Chondrocyte (in vitro differentiated cells): Measurements from ENCODE around the gene ADGRB3. TPM values are rescaled to one million over a fixed set of nuclear protein-coding genes. Genes with fewer than 3 reads are reported as not detected.

Source experiments
- DNase-seq: peaks from one replicate; pipeline ENCODE4 v3.0.0; 2021; ENCODE audit warnings: mixed read lengths, low spot score
- H3K27ac Mint-ChIP-seq: one replicate; pipeline ENCODE4 v1.8.0; 2021; ENCODE audit warnings: mild to moderate bottlenecking, moderate library complexity, mixed read lengths; ENCODE audit not compliant: unreplicated experiment
- H3K27me3 Mint-ChIP-seq: 2 replicates; pipeline ENCODE4 v1.8.0; 2021; ENCODE audit warnings: low read depth, mixed read lengths
- H3K36me3 Mint-ChIP-seq: 2 replicates; pipeline ENCODE4 v1.8.0; 2021; ENCODE audit warnings: low read depth, mixed read lengths
- H3K4me1 Mint-ChIP-seq: 2 replicates; pipeline ENCODE4 v1.8.0; 2021; ENCODE audit warnings: low read depth, mild to moderate bottlenecking, mixed read lengths
- H3K4me3 Mint-ChIP-seq: one replicate; pipeline ENCODE4 v1.8.0; 2021; ENCODE audit warnings: mild to moderate bottlenecking, moderate library complexity, mixed read lengths; ENCODE audit not compliant: unreplicated experiment
- H3K9me3 Mint-ChIP-seq: 2 replicates; pipeline ENCODE4 v1.8.0; 2021; ENCODE audit warnings: low read depth, mixed read lengths
- total RNA-seq: library from RNA; stranded (reverse); gene quantifications from 3 replicates; pipeline ENCODE4 v1.2.1, GENCODE V29; 2021
- TF ChIP-seq, protein P1 (sequence below): fragments of 200-600 bp; sonication (generic); IDR thresholded peaks from 2 replicates; pipeline ENCODE4 v1.5.0; 2021; ENCODE audit warnings: antibody characterized with exemption, mild to moderate bottlenecking, moderate library complexity

Gene ADGRB3
- total RNA-seq, 1 donor from 2014 or later: not detected

DNA sequence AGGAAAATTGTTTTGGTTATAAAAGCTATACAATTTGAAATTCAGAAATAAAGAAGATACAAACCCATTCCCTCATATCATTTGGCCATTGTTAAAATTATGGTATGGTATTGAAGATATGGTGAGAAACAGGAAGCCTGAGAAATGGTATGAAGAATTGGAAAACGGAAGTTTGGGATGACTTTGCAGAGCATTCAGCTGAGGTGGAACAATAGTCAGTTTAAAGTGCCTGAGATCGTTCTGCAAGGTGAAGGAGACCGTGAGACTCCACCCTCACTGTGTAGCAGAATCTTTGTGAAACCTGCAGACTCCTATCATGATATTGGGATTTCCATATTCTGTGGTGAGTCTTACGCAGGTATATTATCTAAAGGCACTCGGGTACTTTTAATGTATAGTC lies 97.3 kb downstream of the ADGRB3 start:
- Mint-ChIP-seq H3K9me3 (no peaks in the 10 kb centered on the region), H3K27ac (no peak overlapping the region), H3K4me3 (no peak overlapping the region), H3K4me1 (no peaks in the 10 kb centered on the region), H3K27me3 (no peaks in the 10 kb centered on the region), H3K36me3 (no peaks in the 10 kb centered on the region)
- TF ChIP-seq, protein P1, sequence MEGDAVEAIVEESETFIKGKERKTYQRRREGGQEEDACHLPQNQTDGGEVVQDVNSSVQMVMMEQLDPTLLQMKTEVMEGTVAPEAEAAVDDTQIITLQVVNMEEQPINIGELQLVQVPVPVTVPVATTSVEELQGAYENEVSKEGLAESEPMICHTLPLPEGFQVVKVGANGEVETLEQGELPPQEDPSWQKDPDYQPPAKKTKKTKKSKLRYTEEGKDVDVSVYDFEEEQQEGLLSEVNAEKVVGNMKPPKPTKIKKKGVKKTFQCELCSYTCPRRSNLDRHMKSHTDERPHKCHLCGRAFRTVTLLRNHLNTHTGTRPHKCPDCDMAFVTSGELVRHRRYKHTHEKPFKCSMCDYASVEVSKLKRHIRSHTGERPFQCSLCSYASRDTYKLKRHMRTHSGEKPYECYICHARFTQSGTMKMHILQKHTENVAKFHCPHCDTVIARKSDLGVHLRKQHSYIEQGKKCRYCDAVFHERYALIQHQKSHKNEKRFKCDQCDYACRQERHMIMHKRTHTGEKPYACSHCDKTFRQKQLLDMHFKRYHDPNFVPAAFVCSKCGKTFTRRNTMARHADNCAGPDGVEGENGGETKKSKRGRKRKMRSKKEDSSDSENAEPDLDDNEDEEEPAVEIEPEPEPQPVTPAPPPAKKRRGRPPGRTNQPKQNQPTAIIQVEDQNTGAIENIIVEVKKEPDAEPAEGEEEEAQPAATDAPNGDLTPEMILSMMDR: no peak
- no peak for DNase-seq

DNA sequence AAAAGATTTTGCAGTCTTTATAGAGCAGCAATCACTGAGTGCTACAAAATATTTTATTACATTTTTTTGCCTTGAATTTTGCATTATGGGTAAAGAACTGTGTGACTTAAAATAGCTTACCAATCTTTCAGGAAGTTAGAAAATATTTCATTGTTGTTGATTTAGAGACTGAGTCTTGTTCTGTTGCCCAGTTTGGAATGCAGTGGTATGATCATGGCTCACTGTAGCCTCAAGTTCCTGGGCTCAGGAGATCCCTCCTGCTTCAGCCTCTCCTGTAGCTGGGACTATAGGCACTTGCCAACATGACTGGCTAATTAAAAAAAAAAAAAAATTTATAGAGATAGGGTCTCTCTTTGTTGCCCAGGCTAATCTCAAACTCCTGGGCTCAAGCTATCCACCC lies 100.8 kb downstream of the ADGRB3 start:
- no peaks in the 10 kb centered on the region for H3K36me3 Mint-ChIP-seq
- H3K4me3 Mint-ChIP-seq: no peak overlapping the region
- no peak for DNase-seq
- no peaks in the 10 kb centered on the region for H3K9me3 Mint-ChIP-seq
- H3K27ac Mint-ChIP-seq: no peak overlapping the region
- TF ChIP-seq, protein P1: no peak
- H3K27me3 Mint-ChIP-seq: no peaks in the 10 kb centered on the region
- no peaks in the 10 kb centered on the region for H3K4me1 Mint-ChIP-seq

DNA sequence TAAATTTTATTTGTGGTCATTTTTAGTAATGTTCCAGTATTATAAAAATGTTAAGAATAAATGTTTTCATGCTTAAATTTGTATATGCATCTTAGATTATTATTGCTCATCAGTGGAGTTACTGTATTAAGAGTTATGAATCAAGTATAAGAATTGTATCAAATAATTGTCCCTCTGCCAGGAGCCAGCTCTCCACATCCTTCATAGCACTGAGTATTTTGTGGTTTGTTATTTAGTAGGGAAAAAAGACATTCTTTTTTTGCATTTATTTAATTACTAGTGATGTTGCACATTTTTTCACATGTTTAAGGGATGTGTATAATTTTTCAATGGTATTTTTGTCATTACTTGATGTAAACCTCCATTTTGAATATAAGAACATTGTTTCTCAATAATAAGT lies 102.0 kb downstream of the ADGRB3 start:
- no peak for DNase-seq
- TF ChIP-seq, protein P1: no peak
- no peak overlapping the region for H3K27ac Mint-ChIP-seq
- H3K36me3 Mint-ChIP-seq: no peaks in the 10 kb centered on the region
- no peaks in the 10 kb centered on the region for H3K9me3 Mint-ChIP-seq
- H3K4me3 Mint-ChIP-seq: no peak overlapping the region
- no peaks in the 10 kb centered on the region for H3K4me1 Mint-ChIP-seq
- H3K27me3 Mint-ChIP-seq: no peaks in the 10 kb centered on the region

DNA sequence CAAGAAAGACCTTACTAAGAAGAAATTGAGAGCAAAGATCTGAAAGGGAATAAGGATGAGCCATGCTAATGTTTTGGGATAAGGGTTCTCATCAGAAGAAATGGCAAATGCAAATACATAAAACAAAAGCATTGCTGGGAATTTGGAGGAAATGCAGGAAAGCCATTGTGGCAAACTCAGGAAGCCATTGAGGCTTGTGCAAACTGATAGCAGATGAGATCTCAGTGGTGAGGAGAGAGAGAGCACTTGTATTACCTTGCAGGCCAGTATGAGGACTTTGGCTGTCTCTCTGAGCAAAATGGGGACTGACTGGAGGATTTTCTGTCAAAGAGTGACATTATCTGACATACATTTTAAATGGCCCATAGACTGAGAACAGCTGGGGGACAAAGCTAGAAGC lies 103.0 kb downstream of the ADGRB3 start:
- H3K36me3 Mint-ChIP-seq: no peaks in the 10 kb centered on the region
- TF ChIP-seq, protein P1: no peak
- no peak for DNase-seq
- no peaks in the 10 kb centered on the region for H3K27me3 Mint-ChIP-seq
- no peak overlapping the region for H3K4me3 Mint-ChIP-seq
- H3K4me1 Mint-ChIP-seq: no peaks in the 10 kb centered on the region
- H3K27ac Mint-ChIP-seq: no peak overlapping the region
- H3K9me3 Mint-ChIP-seq: no peaks in the 10 kb centered on the region

DNA sequence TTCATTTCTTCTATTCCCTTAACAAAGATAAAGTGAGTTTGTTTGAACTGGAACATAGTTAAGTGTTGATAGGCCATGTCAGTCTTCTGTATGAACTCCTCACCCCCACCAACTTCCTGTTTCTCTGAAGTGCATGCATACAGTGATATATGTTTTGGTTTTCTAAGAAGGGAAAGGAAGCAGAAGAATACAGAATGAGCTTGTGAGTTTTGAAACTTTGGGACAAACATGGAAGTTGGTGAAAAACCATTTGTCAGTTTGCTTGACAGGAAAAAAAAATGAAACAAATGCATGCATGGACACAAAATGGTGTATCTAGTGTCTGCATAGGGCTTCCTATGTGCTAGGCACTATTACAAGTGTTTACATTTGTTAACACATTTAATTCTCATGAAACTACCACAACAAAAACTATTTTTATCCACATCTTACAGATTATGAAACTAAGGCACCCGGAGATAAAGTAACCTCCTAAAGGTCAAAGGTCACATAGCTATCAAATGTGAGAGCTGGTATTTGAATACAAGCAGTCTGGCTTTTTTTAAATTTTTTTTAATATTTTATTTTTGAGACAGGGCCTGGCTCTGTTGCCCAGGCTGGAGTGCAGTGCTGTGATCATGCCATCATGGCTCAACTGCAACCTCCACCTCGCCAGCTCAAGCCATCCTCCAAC lies 105.9 kb downstream of the ADGRB3 start:
- no peak overlapping the region for H3K4me3 Mint-ChIP-seq
- H3K9me3 Mint-ChIP-seq: no peaks in the 10 kb centered on the region
- TF ChIP-seq, protein P1: no peak
- H3K27me3 Mint-ChIP-seq: no peaks in the 10 kb centered on the region
- no peak overlapping the region for H3K27ac Mint-ChIP-seq
- no peak for DNase-seq
- no peaks in the 10 kb centered on the region for H3K36me3 Mint-ChIP-seq
- no peaks in the 10 kb centered on the region for H3K4me1 Mint-ChIP-seq
